ENCODE data around the gene ISCA2.
A peak's percentile ranks its signal among the peaks of the same experiment; 100 is the strongest.
"Not testable (repeated sequence)": the region's sequence is repeated elsewhere in the genome, so short reads cannot be mapped to it uniquely, and the experiment has no call there.

ISCA2 gene

GRCh38 chr14:74493343-74494261 lies at the start of gene ISCA2:
Gene ISCA2 (plus strand): TSS chr14:74493765. CDS start chr14:74493775, 10 bp downstream.
- no peak for TF ChIP-seq CTCF (IDR thresholded peaks at IDR 0.05; ENCODE audit: low read depth, low read length)
- in situ Hi-C loops (cut with HindIII; ENCODE audit: low sequenced_read_pairs), result no loop called here
- H3K4me3 ChIP-seq (ENCODE audit: low read depth, low read length), result peak within 1 kb of the TSS; percentile 98
- peak; percentile 100 for DNase-seq (ENCODE audit: low read depth, low spot score)

GRCh38 chr14:74444866-74445265 lies 48.7 kb upstream of the ISCA2 start:
- in situ Hi-C loops (cut with HindIII; ENCODE audit: low sequenced_read_pairs), result no loop called here
- no peak for TF ChIP-seq CTCF (IDR thresholded peaks at IDR 0.05; ENCODE audit: low read depth, low read length)
- H3K4me3 ChIP-seq (ENCODE audit: low read depth, low read length), result no peak overlapping the region
- no peak for DNase-seq (ENCODE audit: low read depth, low spot score)

- DNase-seq (ENCODE audit: low read depth, low spot score); H3K4me3 ChIP-seq (ENCODE audit: low read depth, low read length); in situ Hi-C loops (cut with HindIII; ENCODE audit: low sequenced_read_pairs): not testable (repeated sequence)
These were observed 39.2 kb upstream of the ISCA2 start for GRCh38 chr14:74454397-74454796.

- in situ Hi-C loops (cut with HindIII; ENCODE audit: low sequenced_read_pairs), result no loop called here
- no peak for TF ChIP-seq CTCF (IDR thresholded peaks at IDR 0.05; ENCODE audit: low read depth, low read length)
- H3K4me3 ChIP-seq (ENCODE audit: low read depth, low read length), result no peak overlapping the region
- DNase-seq (ENCODE audit: low read depth, low spot score), result no peak
These were observed 36.6 kb upstream of the ISCA2 start for GRCh38 chr14:74456684-74457564.

GRCh38 chr14:74457565-74457895 lies 36.0 kb upstream of the ISCA2 start:
- no peak overlapping the region for H3K4me3 ChIP-seq (ENCODE audit: low read depth, low read length)
- no peak for TF ChIP-seq CTCF (IDR thresholded peaks at IDR 0.05; ENCODE audit: low read depth, low read length)
- DNase-seq (ENCODE audit: low read depth, low spot score), result no peak
- in situ Hi-C loops (cut with HindIII; ENCODE audit: low sequenced_read_pairs), result no loop called here

GRCh38 chr14:74459289-74459946 lies 34.1 kb upstream of the ISCA2 start:
- in situ Hi-C loops (cut with HindIII; ENCODE audit: low sequenced_read_pairs), result no loop called here
- DNase-seq (ENCODE audit: low read depth, low spot score), result peak; percentile 51
- H3K4me3 ChIP-seq (ENCODE audit: low read depth, low read length), result no peak overlapping the region
- TF ChIP-seq CTCF (IDR thresholded peaks at IDR 0.05; ENCODE audit: low read depth, low read length), result peak; percentile 84
